ENCODE results near the gene MPHOSPH9.
"Not testable (repeated sequence)": the region's sequence is repeated elsewhere in the genome, so short reads cannot be mapped to it uniquely, and the experiment has no call there.

Gene MPHOSPH9

GRCh38 chr12:123233505-123234308 lies 766 bp upstream of the MPHOSPH9 start:
- peak overlapping the region; percentile 69 for H3K27ac ChIP-seq
- no peak for DNase-seq (ENCODE audit: low read depth, low spot score)

- peak overlapping the region; percentile 69 for H3K27ac ChIP-seq
- DNase-seq (ENCODE audit: low read depth, low spot score) = no peak
These were observed 502 bp downstream of the MPHOSPH9 start for GRCh38 chr12:123232472-123232806.

GRCh38 chr12:123231931-123232330 lies 1.0 kb downstream of the MPHOSPH9 start:
- DNase-seq (ENCODE audit: low read depth, low spot score) = no peak
- no peak overlapping the region for H3K27ac ChIP-seq

GRCh38 chr12:123229051-123229450 lies 3.9 kb downstream of the MPHOSPH9 start:
- no peak for DNase-seq (ENCODE audit: low read depth, low spot score)
- H3K27ac ChIP-seq = no peak overlapping the region

- DNase-seq (ENCODE audit: low read depth, low spot score) = no peak
- H3K27ac ChIP-seq = no peak overlapping the region
These were observed 5.2 kb downstream of the MPHOSPH9 start for GRCh38 chr12:123227581-123228258.

GRCh38 chr12:123225443-123225842 lies 7.5 kb downstream of the MPHOSPH9 start:
- DNase-seq (ENCODE audit: low read depth, low spot score) = no peak
- H3K27ac ChIP-seq = no peak overlapping the region

GRCh38 chr12:123223241-123223668 lies 9.7 kb downstream of the MPHOSPH9 start:
- H3K27ac ChIP-seq = no peak overlapping the region
- no peak for DNase-seq (ENCODE audit: low read depth, low spot score)

GRCh38 chr12:123207815-123208214 lies 25.1 kb downstream of the MPHOSPH9 start:
- DNase-seq (ENCODE audit: low read depth, low spot score); H3K27ac ChIP-seq: not testable (repeated sequence)

GRCh38 chr12:123206794-123207193 lies 26.1 kb downstream of the MPHOSPH9 start:
- H3K27ac ChIP-seq; DNase-seq (ENCODE audit: low read depth, low spot score): not testable (repeated sequence)

- no peak overlapping the region for H3K27ac ChIP-seq
- DNase-seq (ENCODE audit: low read depth, low spot score) = no peak
These were observed 32.5 kb downstream of the MPHOSPH9 start for GRCh38 chr12:123200414-123200813.

GRCh38 chr12:123199936-123200335 lies 33.0 kb downstream of the MPHOSPH9 start:
- DNase-seq (ENCODE audit: low read depth, low spot score) = no peak
- no peak overlapping the region for H3K27ac ChIP-seq

GRCh38 chr12:123187637-123188036 lies 45.3 kb downstream of the MPHOSPH9 start:
- H3K27ac ChIP-seq = no peak overlapping the region
- no peak for DNase-seq (ENCODE audit: low read depth, low spot score)

GRCh38 chr12:123180171-123180570 lies 52.8 kb downstream of the MPHOSPH9 start:
- H3K27ac ChIP-seq = no peak overlapping the region
- DNase-seq (ENCODE audit: low read depth, low spot score) = no peak

GRCh38 chr12:123171967-123172366 lies 61.0 kb downstream of the MPHOSPH9 start:
- H3K27ac ChIP-seq = no peak overlapping the region
- DNase-seq (ENCODE audit: low read depth, low spot score) = no peak

- H3K27ac ChIP-seq = no peak overlapping the region
- DNase-seq (ENCODE audit: low read depth, low spot score) = no peak
These were observed 65.6 kb downstream of the MPHOSPH9 start for GRCh38 chr12:123167329-123167728.

- no peak for DNase-seq (ENCODE audit: low read depth, low spot score)
- no peak overlapping the region for H3K27ac ChIP-seq
These were observed 67.4 kb downstream of the MPHOSPH9 start for GRCh38 chr12:123165537-123165936.

- DNase-seq (ENCODE audit: low read depth, low spot score) = no peak
- H3K27ac ChIP-seq = no peak overlapping the region
These were observed 68.2 kb downstream of the MPHOSPH9 start for GRCh38 chr12:123164710-123165261.

GRCh38 chr12:123164222-123164621 lies 68.7 kb downstream of the MPHOSPH9 start:
- no peak overlapping the region for H3K27ac ChIP-seq
- no peak for DNase-seq (ENCODE audit: low read depth, low spot score)

- DNase-seq (ENCODE audit: low read depth, low spot score) = peak; percentile 34
- H3K27ac ChIP-seq = peak overlapping the region; percentile 33
These were observed 69.7 kb downstream of the MPHOSPH9 start for GRCh38 chr12:123163227-123163626.

- H3K27ac ChIP-seq = no peak overlapping the region
- no peak for DNase-seq (ENCODE audit: low read depth, low spot score)
These were observed 72.0 kb downstream of the MPHOSPH9 start for GRCh38 chr12:123160801-123161487.

GRCh38 chr12:123153906-123154305 lies 79.0 kb downstream of the MPHOSPH9 start:
- no peak for DNase-seq (ENCODE audit: low read depth, low spot score)
- H3K27ac ChIP-seq = no peak overlapping the region
